HG02938 (cell line): Measurements from ENCODE around the gene FOXB1.

ENCODE experiments used
- ATAC-seq: cut with Tn5 transposase; IDR thresholded peaks from one replicate; pipeline ENCODE4 v1.9.1; 2021; ENCODE audit warnings: mild to moderate bottlenecking, moderate library complexity; ENCODE audit not compliant: unreplicated experiment

FOXB1 gene

DNA sequence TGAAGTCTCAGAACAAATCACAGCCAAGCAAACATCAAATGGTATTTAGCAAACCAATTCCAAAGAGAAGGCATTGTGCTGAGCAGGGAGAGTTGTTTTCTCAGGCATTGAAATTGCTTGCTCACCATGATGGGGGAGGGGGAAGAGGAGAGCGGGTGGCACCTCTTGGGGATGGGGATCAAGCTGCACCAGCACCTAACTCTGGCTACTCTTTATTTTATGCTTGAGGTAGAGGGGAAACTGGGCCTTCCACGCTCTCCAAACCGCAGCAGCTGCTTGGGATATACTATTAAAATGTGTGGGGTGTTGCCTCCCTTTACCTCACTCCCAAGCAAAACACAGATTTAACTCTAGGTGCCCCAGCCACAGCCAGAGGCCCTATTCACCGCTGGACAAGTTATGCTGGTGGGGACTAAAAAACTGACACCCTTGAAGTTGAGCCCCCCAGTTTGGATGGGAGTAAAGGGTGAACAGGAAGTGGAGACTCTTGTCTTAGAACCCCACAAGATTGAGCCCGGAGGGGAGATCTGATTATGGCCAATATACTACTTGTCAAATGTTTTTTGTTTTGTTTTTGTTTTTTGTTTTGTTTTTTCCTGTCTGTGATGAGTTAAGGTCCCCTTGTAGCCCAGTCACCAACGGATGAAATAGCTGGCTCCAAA lies 5.0 kb upstream of the FOXB1 start:
- ATAC-seq = no peak

DNA sequence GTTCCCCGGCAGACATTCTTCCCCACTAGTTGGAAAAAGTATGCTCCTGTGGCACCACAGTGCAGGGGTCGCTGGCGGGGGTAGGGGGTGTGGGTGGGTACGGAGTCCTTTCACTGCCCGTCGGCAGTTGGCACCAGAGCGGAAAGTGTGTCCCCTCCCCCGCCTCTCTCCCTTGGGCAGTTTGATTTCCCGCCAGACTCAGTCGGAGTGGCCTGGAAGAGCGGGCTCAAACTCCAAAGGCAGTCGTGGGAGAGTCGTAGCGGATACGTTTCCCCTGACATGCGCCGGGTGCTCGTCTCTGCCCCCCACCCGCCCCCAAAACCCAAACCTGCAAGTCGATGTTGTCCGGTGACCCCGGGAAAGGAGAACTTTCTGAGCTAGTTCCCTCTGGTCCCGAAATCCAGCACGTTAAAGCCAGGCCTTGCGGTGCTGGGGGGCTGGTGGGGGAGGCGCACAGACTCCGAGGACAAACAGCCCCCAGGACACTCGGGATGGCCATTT lies 4.4 kb upstream of the FOXB1 start:
- ATAC-seq = no peak

DNA sequence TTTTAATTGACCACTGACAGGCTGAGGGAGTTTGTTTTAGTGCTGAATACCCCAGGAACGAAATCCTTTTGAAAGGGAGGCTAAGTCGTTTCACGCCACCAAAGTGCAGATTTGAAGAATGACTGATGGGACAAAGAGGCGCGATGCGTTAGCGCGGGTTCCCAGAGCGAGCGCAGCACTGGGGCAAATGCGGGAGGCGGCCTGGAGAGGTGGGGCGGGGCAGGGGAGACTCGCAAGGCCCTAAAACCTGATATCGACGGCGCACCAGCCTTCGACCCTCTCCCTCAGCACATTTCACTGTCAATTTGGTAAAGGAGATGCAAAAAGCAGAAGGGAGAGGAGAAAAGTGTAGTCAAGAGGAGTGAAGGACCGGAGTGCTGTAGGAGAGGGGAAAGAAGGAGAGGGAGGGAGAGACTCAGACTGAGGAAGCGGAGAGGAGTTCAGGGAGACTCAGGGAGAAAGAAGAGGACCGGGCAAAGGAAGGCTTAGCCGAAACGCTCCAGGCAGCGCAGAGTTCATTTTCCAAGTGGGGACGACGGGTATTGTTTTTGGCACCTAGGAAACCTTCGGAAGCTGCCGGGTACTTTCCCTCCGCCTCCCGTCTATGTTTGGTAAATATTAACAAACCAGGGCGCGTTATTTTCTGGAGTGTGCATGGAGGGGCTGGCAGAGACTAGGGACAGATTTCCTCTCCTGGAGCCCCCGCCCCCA lies 3.8 kb upstream of the FOXB1 start:
- ATAC-seq = no peak

DNA sequence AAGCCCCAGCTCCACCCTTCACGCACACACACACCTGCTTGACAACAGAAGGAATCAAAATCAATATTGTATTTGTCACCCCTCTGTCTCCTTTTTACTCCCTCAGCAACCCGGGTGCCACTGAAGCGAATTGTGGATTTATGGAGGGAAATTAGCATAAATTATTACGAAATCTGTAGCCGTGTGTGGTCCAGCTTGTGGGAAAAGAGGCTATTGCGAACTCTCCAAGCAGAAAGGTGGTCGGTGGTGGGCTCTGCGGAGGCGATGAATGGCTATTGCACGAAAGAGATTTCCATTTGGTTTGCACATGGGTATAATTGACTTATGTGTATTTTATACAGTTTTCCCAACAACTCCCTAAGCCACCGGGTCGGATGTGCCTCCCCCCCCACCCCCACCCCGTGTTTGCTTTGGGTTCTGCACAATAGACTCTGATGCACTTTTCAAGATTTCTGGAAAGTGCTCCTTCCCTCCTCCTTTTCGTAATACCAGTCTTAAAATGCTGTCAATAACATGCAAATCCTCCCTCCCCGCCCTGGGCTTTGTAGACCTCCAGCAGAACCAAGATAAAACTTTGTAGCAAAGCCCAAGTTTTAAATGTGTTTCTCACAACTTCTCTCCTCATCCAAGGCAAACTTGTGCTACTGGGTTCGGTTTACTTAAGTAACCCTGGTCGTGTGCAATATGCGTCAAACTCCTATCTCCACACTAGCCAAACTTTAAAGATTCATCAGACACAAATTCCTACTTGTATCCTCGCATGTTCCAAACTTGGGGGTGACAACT lies 3.1 kb upstream of the FOXB1 start:
- no peak for ATAC-seq

DNA sequence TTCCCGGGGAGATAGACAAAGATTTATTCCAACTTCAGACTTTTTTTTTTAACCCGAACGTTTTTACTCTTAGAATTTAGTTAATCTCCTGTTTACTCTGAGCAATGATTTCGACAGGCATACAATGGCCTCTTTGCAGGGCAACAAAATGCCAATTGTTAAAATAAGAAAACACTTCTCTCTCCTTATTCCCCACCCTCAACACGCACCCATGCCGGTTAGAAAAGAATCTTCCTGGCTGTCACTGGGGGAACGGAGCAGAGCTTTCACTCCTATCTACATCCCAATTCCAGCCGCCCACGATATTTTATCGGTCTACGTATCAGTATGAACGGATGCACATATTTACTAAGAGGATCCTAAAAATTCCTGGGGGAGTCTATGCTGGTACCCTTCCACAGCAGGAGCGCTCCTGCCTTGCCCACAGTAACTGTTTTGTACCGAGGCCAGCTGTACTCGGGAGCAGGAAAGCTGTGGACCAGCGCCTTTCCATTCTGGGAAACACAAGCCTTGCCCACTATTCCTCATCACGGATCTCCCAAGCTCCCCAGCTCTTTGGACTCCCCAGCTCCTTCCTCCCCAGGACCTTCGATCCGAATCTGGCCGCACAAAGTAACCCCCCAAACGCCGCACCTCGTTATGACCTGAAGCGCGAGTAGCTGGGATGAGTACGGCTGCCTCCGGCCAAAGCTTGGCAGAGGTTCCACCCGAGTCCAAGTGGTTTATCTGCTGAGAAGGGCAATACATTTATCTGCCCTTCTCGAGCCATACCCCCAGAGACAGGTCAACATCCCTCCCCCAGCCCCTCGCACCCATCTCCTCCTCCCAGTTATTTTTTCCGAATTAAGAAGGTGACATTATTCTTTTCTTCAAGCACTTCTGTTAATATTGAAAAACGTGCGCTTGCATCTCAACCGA lies 2.2 kb upstream of the FOXB1 start:
- no peak for ATAC-seq

DNA sequence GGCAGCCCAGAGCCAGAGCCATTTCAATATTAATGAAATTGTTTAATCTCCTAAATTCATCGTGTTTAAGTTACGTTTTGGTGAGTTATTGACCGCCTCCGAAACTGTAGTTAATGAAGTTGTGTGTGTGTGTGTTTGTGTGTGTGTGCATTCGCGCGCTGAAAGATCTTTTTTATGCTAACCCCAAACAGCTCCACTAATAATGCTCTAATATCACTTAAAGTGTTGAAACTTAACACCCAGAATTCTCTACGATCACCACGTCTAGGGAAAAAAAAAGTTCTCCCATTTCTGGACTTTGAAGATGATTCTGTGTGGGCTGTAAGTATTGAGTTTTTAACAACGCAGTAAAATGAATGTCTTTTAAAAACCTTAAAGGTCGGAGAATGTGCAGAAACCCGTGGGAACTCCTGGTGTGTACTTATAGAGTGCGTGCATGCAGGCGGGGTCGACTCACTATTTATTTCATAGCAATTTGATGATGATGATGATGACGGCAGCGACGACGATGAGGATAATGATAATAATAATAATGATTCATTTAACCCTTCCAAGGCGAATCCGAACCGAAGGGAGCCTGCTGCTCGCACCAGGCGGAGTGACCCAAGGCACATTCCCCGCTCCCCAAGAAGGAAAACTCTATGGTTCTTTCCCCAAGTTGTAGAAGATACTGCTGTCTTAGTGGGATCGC lies 1.4 kb upstream of the FOXB1 start:
- no peak for ATAC-seq

DNA sequence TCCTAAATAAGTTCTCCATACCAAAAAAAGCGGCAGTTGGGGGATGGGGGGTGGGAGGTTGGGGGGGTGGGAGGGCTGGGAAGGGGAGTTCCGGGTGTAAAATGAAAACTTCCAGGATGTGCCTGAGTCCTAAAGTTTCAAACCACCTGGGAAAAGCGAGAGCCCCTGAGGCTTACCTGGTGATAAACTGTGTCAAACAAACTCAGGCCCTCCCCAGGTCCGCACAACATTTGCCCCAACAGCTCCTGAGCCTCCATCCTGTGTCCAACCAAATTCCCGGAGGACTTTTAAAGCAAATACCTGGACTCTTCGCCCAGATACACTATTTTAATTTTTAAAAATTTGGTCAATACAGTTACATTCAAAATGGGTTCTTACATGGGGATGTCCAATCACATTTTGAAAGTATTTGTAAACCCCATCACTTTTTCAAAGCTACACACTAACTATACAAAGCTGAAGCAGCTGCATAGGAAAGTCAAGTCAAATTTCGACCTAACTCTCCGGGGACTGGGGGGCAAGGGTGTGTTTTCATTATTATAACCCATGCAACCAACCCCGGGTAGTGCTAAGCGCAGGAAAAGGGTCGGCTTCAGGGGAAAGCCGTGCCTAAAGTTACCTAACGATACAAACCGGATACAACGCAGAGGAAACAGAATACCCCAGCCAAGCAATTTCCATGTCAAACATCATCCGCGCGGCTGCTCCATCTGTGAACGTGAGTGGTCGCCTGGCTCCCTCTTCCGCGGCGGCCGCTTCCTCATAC lies 685 bp upstream of the FOXB1 start:
- ATAC-seq = no peak

DNA sequence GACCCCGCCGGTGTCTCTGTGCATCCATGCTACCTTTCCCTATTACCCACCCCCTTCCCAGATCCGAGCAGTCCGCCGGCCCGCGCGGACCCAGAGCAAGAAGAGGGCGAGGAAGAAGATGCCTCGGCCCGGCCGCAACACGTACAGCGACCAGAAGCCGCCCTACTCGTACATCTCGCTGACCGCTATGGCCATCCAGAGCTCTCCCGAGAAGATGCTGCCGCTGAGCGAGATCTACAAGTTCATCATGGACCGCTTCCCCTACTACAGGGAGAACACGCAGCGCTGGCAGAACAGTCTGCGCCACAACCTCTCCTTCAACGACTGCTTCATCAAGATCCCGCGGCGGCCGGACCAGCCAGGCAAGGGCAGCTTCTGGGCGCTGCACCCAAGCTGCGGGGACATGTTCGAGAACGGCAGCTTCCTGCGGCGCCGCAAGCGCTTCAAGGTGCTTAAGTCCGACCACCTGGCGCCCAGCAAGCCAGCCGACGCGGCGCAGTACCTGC lies 788 bp downstream of the FOXB1 start:
- ATAC-seq = no peak

DNA sequence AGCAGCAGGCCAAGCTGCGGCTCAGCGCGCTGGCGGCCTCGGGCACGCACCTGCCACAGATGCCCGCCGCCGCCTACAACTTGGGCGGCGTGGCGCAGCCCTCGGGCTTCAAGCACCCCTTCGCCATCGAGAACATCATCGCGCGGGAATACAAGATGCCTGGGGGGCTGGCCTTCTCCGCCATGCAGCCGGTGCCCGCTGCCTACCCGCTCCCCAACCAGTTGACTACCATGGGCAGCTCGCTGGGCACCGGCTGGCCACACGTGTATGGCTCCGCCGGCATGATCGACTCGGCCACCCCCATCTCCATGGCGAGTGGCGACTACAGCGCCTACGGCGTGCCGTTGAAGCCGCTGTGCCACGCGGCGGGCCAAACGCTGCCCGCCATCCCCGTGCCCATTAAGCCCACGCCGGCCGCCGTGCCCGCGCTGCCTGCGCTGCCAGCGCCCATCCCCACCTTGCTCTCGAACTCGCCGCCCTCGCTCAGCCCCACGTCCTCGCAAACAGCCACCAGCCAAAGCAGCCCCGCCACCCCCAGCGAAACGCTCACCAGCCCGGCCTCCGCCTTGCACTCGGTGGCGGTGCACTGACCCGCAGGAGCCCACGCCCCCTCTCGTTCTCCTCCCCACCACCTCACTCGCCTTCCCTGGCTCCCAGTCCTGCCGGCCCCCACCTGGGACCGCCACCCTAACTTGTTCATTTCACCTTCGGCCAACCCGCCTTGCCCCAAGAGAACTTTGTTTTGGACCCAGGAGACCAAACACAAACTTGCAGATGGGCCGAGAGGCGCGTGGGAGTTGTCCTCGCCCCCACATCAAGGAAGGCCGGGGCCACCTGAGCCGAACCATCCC lies 1.5 kb downstream of the FOXB1 start:
- no peak for ATAC-seq

DNA sequence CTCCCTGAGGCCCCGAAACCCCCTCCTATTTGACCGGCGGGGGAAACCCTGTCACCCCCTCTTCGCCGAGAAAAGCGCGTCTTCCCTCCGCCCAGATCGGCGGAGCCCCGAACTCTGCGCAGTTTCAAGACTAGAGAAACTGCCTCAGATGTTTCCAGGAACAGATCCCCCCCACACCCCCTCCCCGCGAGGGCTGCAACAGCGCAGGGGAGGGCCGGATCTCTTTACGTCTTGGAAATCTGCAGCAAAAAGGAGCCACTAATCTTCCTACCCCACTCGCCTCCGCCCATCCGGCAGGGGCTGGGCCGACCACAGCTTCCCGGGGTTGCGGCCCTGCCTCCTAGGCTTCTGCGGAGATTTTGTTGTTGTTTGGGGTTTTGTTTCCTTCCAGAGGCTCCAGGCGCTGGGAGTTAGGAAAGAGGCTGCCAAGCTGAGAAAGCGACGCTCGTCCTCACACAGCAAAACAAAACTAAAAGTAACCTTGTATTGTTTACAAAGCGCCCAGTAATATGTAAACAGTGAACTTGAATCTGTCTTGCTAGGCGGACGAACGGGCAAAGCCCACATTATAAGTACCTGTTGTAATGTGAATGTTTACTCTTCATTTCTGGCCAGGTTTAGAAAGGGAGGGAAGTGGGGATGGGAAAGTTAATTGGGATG lies 2.2 kb downstream of the FOXB1 start:
- ATAC-seq = no peak

DNA sequence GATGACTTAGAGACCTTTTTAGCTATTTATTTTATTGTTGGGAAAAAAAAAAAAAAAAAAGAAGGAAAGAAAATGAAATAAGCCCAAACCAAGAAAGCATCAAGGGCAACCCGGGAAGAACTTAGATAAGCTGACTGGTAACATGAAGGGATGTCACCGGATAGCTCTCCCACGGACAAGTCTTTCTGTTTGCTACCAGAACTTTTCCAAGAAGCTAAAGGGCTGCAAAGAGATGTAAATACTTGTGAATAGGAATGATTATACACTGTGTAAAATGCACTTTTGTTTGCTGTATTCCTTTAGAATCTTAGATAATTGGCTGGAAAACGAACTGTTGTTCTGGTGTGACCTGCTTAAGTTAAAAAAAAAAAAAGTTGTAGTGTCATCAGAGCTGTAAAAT lies 2.8 kb downstream of the FOXB1 start:
- no peak for ATAC-seq

DNA sequence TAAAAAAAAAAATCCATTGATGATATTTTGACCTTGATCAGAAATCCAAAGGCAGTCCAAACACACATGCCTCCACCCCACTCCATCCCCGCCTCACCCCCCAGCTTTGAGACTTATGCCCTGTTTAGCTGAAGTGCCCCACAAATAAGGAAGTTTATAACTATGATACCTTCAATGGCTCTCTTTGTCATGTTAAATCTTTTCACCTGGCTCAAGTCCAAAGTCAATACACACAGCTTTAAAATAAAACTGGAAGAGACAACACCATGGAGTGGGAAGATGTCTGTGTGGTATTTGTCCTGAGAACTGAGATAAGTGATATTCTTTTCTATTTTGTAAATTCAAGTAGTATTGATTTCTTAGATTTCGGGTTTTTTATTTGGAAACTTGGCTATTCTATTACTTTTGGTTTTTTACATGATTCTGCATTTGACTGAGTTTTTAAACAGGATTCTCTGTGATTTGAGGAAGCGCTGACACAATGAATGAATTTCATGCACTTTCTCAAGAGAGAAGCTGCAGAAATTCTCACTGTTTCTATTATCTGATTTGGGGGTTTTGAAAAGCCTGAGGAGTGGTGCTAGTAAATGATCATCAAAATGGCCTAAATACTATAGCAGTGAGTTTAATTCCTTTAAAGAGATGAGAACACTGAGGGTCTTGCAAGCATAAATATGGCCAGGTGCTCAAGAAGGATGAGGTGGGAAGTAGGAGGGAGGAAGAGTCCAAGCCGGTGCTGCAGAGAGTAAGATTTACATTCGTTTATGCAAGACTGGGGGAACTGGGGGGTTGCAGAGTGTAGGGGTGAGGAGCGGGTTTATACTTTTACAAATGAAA lies 5.2 kb downstream of the FOXB1 start:
- ATAC-seq = no peak

DNA sequence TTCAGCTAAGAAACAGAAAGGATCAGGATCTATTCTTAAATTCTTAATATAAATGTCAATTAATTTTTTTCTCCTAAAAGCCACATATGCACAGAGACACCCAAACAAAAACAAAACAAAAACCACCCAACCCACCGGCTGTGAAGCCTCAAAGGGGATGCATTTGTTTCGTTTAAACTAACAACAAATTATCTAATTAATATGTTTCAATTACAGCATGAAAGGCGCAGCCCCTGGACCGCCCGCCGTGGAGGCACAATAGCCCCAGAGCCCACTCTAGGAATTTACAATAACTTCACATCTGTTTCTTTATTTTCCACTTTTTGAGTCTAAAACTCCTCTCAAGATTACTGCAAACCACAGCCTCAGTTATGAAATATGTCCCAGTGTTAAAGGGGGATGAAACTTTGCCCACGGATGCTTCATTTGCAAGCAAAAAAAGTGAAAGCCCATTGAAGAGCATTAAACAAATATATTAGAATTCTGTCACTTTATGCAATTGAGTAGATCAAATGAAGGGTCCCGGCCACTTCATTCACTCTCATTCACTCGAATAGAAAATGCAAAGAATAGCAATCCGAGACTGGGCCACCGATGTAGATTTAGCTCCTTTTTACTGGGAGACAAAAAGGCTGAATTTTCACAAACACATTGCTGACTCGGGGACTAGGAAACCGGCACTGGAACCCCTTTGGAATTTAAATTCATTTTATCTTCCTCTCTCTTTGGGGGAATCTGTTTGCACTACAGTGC lies 6.0 kb downstream of the FOXB1 start:
- ATAC-seq = no peak

DNA sequence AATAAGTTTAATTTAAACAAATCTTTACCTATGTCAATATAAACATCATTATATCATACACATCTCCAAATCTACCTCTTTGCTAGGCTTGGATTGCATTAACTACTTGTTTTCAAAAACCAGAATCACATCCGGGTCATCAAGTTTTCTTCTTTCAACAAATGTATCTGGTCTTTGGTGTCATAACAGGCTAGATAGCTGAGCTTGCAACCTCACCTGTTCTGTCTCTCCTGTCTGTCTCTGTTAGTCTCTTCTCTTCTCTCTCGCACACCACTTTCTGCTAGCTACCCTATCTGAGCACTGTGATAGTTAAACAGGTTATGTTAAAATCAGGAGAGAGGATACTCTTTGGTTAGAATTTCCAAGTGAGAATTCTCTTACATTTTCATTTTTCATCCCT lies 6.7 kb downstream of the FOXB1 start:
- ATAC-seq = no peak

DNA sequence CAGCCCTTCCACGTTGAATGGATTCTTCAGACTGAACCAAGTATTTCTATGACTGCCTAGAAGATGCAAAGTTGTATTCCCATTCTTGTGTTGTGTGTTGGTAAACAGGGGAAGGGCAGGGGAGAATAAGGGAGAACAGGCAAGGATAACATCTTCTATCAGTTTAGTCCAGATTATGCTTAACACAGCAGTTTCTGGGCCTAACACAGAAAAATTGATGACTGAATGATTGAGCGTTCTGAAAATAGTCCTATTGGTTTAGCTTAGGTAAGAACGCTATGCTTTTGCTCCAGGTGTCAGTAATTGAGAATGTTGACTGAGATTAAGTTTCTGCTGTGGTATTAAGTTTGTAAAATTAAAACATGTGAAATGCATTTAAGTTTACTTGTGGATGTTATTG lies 8.6 kb downstream of the FOXB1 start:
- no peak for ATAC-seq
